ENCODE results near the gene DUSP22. TPM values are rescaled to one million over a fixed set of nuclear protein-coding genes. Genes with fewer than 3 reads are reported as not detected.

DUSP22 gene
- polyA plus RNA-seq, 3 donors = 107 to 120 (median 117) TPM

DNA sequence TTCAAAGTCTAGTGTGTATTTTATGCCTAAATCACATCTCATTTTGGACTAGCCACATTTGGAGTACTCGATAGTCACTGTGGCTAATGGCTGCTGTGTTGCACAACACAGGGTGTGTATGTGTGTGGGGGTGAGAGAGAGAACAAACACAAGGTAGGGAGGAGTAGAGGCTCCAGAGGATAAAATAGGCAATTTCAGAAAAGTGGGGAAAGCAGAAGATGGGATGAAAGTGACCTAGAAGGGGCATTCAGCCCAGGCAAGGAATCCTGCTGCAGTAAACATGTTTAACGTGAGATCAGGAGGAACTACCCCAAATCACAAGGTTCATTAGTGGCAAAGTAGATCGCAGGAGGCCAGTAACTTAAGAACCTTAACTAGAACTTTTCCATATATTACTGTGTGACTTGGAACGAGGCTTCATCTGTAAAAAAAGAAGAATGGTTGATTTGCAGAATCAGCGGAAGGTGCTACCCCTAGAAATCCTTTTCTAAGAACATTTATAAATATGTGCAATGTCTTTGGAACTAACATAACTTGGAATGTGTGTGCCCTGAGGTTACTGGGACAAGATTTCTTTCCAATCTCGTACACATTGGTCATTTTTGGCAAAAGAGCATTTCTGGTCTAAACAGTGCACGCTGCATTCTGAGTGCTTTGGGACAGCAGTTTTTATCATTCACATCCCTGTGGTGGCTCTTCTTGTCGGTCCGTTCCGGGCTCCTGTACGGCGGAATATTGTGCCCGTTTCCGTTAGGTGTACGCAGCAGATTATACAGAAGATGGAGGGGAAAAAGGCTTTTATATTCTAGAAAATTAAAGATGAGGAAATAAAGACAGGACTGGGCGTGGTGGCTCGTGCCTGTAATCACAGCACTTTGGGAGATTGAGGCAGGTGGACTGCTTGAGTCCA, 2.6 kb downstream of the DUSP22 start:
- no peaks in the 10 kb centered on the region for H3K27me3 ChIP-seq (ENCODE audit: control insufficient read depth in 2 of 2, insufficient read depth in 2 of 2, low read length in 2 of 2)
- H3K4me3 Mint-ChIP-seq = peak overlapping the region in 1 of 2 donors; percentile 58
- no peaks in the 10 kb centered on the region for H3K36me3 ChIP-seq (replicated peaks in 1 of 2; ENCODE audit: control insufficient read depth in 1 of 2, insufficient read depth in 2 of 2, low read length in 2 of 2)
- TF ChIP-seq, protein P1, sequence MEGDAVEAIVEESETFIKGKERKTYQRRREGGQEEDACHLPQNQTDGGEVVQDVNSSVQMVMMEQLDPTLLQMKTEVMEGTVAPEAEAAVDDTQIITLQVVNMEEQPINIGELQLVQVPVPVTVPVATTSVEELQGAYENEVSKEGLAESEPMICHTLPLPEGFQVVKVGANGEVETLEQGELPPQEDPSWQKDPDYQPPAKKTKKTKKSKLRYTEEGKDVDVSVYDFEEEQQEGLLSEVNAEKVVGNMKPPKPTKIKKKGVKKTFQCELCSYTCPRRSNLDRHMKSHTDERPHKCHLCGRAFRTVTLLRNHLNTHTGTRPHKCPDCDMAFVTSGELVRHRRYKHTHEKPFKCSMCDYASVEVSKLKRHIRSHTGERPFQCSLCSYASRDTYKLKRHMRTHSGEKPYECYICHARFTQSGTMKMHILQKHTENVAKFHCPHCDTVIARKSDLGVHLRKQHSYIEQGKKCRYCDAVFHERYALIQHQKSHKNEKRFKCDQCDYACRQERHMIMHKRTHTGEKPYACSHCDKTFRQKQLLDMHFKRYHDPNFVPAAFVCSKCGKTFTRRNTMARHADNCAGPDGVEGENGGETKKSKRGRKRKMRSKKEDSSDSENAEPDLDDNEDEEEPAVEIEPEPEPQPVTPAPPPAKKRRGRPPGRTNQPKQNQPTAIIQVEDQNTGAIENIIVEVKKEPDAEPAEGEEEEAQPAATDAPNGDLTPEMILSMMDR (IDR thresholded peaks at IDR 0.05) = no peak
- peak overlapping the region; percentile 32 for H2AFZ ChIP-seq (ENCODE audit: insufficient read depth, low read depth, low read length, poor library complexity, severe bottlenecking)
- H3K36me3 Mint-ChIP-seq = peaks cover 2% of the 10 kb centered on the region in 2 donors
- H3K9me3 Mint-ChIP-seq = peaks cover 0 to 3% (median 0%) of the 10 kb centered on the region in 7 donors
- H4K20me1 ChIP-seq (ENCODE audit: insufficient read depth, low read length) = no peaks in the 10 kb centered on the region
- H3K79me2 ChIP-seq (ENCODE audit: insufficient read depth, low read length) = peaks cover 58% of the 10 kb centered on the region
- H3K27ac ChIP-seq (ENCODE audit: low read depth in 1 of 2, low read length in 2 of 2) = peak overlapping the region in 1 of 2 donors; percentile 92
- H3K27me3 Mint-ChIP-seq (ENCODE audit: low read depth in 3 of 3) = peaks cover 0 to 2% (median 2%) of the 10 kb centered on the region in 3 donors
- peaks cover 28% of the 10 kb centered on the region for H3K4me1 Mint-ChIP-seq
- peaks cover 92 to 97% of the 10 kb centered on the region in 2 donors for H3K4me1 ChIP-seq (ENCODE audit: control insufficient read depth in 1 of 2, insufficient read depth in 2 of 2, low read length in 2 of 2)
- peak overlapping the region; percentile 79 for H3K4me2 ChIP-seq (replicated peaks; ENCODE audit: extremely low read depth, low read length, poor library complexity, severe bottlenecking)
- H3K9ac ChIP-seq (ENCODE audit: insufficient read depth, low read length, poor library complexity, severe bottlenecking) = no peak overlapping the region
- peak overlapping the region in 1 of 3 experiments; percentile 41 for H3K4me3 ChIP-seq (replicated peaks in 1 of 3; ENCODE audit: low read depth in 2 of 3, low read length in 3 of 3)
- intact Hi-C loops (cut with micrococcal nuclease) = loop anchor here (5.0 kb wide), 4 partner anchors 38 to 73 kb away; no protein-coding TSS in a partner anchor
- WGBS (ENCODE audit: insufficient coverage) = 98% methylated on average over 4 of the region's 17 CpGs
- peak; percentile 32 to 58 (median 52) for DNase-seq
- H3K9me3 ChIP-seq (replicated peaks in 1 of 2; ENCODE audit: control insufficient read depth in 1 of 2, insufficient read depth in 1 of 2, low read length in 2 of 2) = peaks cover 0 to 2% of the 10 kb centered on the region in 2 donors
- H3K27ac Mint-ChIP-seq = peak overlapping the region; percentile 26 to 95 (median 82)

All from CD14-positive monocyte (primary cell).